ENCODE data around the gene TUBGCP6.

Gene TUBGCP6

DNA sequence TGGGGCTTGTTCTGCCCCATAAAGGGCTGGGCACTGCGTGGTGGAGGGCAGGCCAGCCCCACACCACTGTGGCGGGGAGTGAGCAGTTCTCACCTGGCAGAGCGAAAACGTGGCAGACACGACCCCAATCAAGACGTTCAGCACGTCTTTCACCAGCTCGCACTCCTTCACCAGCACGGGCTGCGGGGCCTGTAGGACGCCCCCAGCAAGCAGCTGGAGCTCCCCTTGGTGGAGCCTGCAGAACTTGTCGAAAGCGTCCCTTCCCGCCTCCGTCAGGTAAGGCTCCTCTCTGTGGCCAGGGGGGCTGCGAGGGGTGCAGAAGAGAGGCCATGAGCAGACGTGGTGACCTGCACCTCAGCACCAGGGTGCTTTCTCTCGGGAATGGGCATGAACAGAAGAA is 11.6 kb downstream of the TUBGCP6 start:
- Histone ChIP-seq H3K9ac (ENCODE audit: low read depth, low read length, poor library complexity, severe bottlenecking) (no peak overlapping the region), H2AFZ (ENCODE audit: low read length) (no peak overlapping the region), H3K4me1 (ENCODE audit: insufficient read depth, low read length, poor library complexity, severe bottlenecking) (no peaks in the 10 kb centered on the region), H3F3A (ENCODE audit: low read depth) (no peaks in the 10 kb centered on the region), H3K36me3 (ENCODE audit: insufficient read depth, low read length) (peaks cover 9% of the 10 kb centered on the region; the same call in 1 of the 2 replicates), H3K9me2 (replicated peaks; ENCODE audit: low read depth, low read length) (no peaks in the 10 kb centered on the region), H3K4me3 (ENCODE audit: low read length, poor library complexity, severe bottlenecking) (no peak overlapping the region), H3K9me3 (ENCODE audit: insufficient read depth, low read depth, low read length) (no peaks in the 10 kb centered on the region), H3K4me2 (ENCODE audit: low read depth, low read length, poor library complexity, severe bottlenecking) (no peak overlapping the region), H3K27me3 (ENCODE audit: insufficient read depth, low read length, poor library complexity, severe bottlenecking) (no peaks in the 10 kb centered on the region), H3K79me2 (ENCODE audit: insufficient read depth, low read length) (peaks cover 23% of the 10 kb centered on the region; the same call in 1 of the 2 replicates), H4K20me1 (ENCODE audit: insufficient read depth, low read length, poor library complexity, severe bottlenecking) (no peaks in the 10 kb centered on the region)
- TF ChIP-seq, protein P1, sequence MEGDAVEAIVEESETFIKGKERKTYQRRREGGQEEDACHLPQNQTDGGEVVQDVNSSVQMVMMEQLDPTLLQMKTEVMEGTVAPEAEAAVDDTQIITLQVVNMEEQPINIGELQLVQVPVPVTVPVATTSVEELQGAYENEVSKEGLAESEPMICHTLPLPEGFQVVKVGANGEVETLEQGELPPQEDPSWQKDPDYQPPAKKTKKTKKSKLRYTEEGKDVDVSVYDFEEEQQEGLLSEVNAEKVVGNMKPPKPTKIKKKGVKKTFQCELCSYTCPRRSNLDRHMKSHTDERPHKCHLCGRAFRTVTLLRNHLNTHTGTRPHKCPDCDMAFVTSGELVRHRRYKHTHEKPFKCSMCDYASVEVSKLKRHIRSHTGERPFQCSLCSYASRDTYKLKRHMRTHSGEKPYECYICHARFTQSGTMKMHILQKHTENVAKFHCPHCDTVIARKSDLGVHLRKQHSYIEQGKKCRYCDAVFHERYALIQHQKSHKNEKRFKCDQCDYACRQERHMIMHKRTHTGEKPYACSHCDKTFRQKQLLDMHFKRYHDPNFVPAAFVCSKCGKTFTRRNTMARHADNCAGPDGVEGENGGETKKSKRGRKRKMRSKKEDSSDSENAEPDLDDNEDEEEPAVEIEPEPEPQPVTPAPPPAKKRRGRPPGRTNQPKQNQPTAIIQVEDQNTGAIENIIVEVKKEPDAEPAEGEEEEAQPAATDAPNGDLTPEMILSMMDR (conservative IDR thresholded peaks at IDR 0.05; ENCODE audit: low read length), result no peak
- no peak for TF ChIP-seq EZH2phosphoT487 (IDR thresholded peaks at IDR 0.05; ENCODE audit: borderline replicate concordance)

GRCh38 chr22:50232481-50233151 is 12.2 kb downstream of the TUBGCP6 start:
- Histone ChIP-seq H2AFZ (ENCODE audit: low read length) (no peak overlapping the region), H3K9me3 (ENCODE audit: insufficient read depth, low read depth, low read length) (no peaks in the 10 kb centered on the region), H3K27me3 (ENCODE audit: insufficient read depth, low read length, poor library complexity, severe bottlenecking) (no peaks in the 10 kb centered on the region), H3F3A (ENCODE audit: low read depth) (no peaks in the 10 kb centered on the region), H3K9ac (ENCODE audit: low read depth, low read length, poor library complexity, severe bottlenecking) (no peak overlapping the region), H3K36me3 (ENCODE audit: insufficient read depth, low read length) (peaks cover 9% of the 10 kb centered on the region; the same call in 1 of the 2 replicates), H3K4me2 (ENCODE audit: low read depth, low read length, poor library complexity, severe bottlenecking) (no peak overlapping the region), H3K9me2 (replicated peaks; ENCODE audit: low read depth, low read length) (no peaks in the 10 kb centered on the region), H4K20me1 (ENCODE audit: insufficient read depth, low read length, poor library complexity, severe bottlenecking) (no peaks in the 10 kb centered on the region), H3K4me1 (ENCODE audit: insufficient read depth, low read length, poor library complexity, severe bottlenecking) (no peaks in the 10 kb centered on the region), H3K4me3 (ENCODE audit: low read length, poor library complexity, severe bottlenecking) (no peak overlapping the region), H3K79me2 (ENCODE audit: insufficient read depth, low read length) (peaks cover 22% of the 10 kb centered on the region; the same call in 1 of the 2 replicates)
- TF ChIP-seq, protein P1 (conservative IDR thresholded peaks at IDR 0.05; ENCODE audit: low read length), result no peak
- no peak for TF ChIP-seq EZH2phosphoT487 (IDR thresholded peaks at IDR 0.05; ENCODE audit: borderline replicate concordance)

DNA sequence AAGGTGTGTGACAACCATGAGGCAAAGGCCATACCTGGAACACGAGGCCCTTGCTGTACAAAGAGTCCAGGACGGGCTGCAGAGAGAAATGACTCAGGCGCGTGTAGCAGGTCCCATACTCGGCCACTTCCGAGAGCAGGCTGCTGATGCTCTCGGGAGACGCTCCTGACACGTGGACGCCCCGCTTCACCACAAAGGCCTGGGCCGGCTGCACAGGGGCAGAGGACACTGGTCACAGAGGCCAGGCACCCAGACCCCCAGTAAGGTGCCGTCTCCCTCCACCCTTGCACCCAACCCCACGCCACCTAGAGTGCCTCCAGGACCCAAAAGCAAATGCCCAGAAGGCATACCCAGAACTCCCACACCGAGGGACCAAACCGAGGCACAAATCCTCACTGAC is 15.5 kb downstream of the TUBGCP6 start:
- H4K20me1 ChIP-seq (ENCODE audit: insufficient read depth, low read length, poor library complexity, severe bottlenecking), result no peaks in the 10 kb centered on the region
- H3K9me2 ChIP-seq (replicated peaks; ENCODE audit: low read depth, low read length), result no peaks in the 10 kb centered on the region

More for the DNA sequence above, 15.5 kb downstream of the TUBGCP6 start:
- H3K9me3 ChIP-seq (ENCODE audit: insufficient read depth, low read depth, low read length), result no peaks in the 10 kb centered on the region
- H3F3A ChIP-seq (ENCODE audit: low read depth), result no peaks in the 10 kb centered on the region
- no peaks in the 10 kb centered on the region for H3K4me1 ChIP-seq (ENCODE audit: insufficient read depth, low read length, poor library complexity, severe bottlenecking)
- no peak overlapping the region for H3K4me2 ChIP-seq (ENCODE audit: low read depth, low read length, poor library complexity, severe bottlenecking)
- no peaks in the 10 kb centered on the region for H3K27me3 ChIP-seq (ENCODE audit: insufficient read depth, low read length, poor library complexity, severe bottlenecking)
- H3K4me3 ChIP-seq (ENCODE audit: low read length, poor library complexity, severe bottlenecking), result no peak overlapping the region
- H3K9ac ChIP-seq (ENCODE audit: low read depth, low read length, poor library complexity, severe bottlenecking), result no peak overlapping the region
- H2AFZ ChIP-seq (ENCODE audit: low read length), result no peak overlapping the region
- peaks cover 5% of the 10 kb centered on the region; the same call in 1 of the 2 replicates for H3K79me2 ChIP-seq (ENCODE audit: insufficient read depth, low read length)
- TF ChIP-seq, protein P1 (conservative IDR thresholded peaks at IDR 0.05; ENCODE audit: low read length), result no peak
- TF ChIP-seq EZH2phosphoT487 (IDR thresholded peaks at IDR 0.05; ENCODE audit: borderline replicate concordance), result no peak
- peaks cover 25% of the 10 kb centered on the region; the same call in 1 of the 2 replicates for H3K36me3 ChIP-seq (ENCODE audit: insufficient read depth, low read length)
